Measurements from ENCODE around the gene NDUFA6. TPM values are rescaled to one million over a fixed set of nuclear protein-coding genes. Genes with fewer than 3 reads are reported as not detected.
A peak's percentile ranks its signal among the peaks of the same experiment; 100 is the strongest.

Gene NDUFA6
- total and polyA plus RNA-seq, 2 of the 13 experiments (the other 11 are each of a cell fraction or from before 2014, with no cell fraction given) = 68.5 to 87.8 TPM

DNA sequence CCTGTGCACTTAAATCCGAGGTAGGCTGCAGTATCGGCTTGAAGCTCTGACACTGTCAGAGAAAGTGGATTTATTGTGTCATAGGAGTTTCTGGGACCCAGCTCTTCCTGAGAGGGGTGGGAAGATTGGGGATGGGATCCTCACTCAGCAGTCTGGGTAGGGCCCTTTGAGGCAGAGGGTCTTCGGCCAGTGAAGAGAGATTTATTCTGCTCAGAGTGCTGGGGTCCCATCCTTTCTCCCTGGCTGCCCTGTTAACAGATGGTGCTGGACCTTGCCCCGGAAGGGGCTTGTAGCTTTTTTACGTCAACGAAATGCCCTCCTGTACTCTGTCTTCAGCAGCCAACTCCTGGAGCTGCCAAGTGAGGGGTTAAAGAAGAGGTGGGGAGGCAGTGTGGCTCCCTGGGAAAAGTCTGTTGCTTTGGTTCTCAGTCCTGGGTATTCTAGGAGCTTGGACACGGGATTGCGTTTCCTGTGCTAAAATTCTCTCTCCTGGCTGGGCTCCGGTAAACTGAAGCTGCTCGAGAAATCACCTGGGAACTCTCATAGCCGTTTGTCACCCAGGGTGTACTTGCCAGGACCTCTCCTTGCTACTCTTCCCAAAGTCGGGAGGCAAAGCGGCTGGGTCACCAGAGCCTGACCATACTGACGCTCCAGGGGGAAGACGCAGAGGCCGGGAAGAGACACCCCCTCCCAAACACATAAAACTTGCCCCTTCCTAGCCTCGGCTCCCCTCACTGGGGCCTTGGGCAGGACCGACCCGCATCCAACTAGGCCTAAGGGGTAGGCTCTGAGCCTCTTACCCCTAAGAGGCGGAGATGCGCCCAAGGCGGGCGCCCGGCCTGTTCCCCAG is 11.9 kb downstream of the NDUFA6 start (continued):
- TF ChIP-seq ZNF740 (CRISPR knock-in tag; IDR thresholded peaks at IDR 0.05) = no peak
- TF ChIP-seq SNAPC2 (CRISPR knock-in tag; IDR thresholded peaks at IDR 0.05) = no peak
- TF ChIP-seq BRD4 (CRISPR knock-in tag; IDR thresholded peaks at IDR 0.05) = peak; percentile 5; the same call in 1 of the 2 replicates
- TF ChIP-seq ZNF691 (CRISPR knock-in tag; IDR thresholded peaks at IDR 0.05; ENCODE audit: borderline replicate concordance, low read depth) = no peak
- no peak for TF ChIP-seq ZNF678 (CRISPR knock-in tag; IDR thresholded peaks at IDR 0.05)
- 0 out of 2 replicates have a peak, but pooled peaks have one; percentile 17 for TF ChIP-seq CCDC6 (CRISPR knock-in tag; IDR thresholded peaks at IDR 0.05)
- TF ChIP-seq, protein P1, sequence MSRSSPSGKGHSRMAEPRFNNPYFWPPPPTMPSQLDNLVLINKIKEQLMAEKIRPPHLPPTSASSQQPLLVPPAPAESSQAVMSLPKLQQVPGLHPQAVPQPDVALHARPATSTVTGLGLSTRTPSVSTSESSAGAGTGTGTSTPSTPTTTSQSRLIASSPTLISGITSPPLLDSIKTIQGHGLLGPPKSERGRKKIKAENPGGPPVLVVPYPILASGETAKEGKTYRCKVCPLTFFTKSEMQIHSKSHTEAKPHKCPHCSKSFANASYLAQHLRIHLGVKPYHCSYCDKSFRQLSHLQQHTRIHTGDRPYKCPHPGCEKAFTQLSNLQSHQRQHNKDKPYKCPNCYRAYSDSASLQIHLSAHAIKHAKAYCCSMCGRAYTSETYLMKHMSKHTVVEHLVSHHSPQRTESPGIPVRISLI (CRISPR knock-in tag; IDR thresholded peaks at IDR 0.05; ENCODE audit: borderline replicate concordance) = no peak
- peak; percentile 27; the same call in 1 of the 2 replicates for TF ChIP-seq ZMAT3 (CRISPR knock-in tag; conservative IDR thresholded peaks at IDR 0.05)
- TF ChIP-seq ZNF34 (CRISPR knock-in tag; IDR thresholded peaks at IDR 0.05; ENCODE audit: borderline replicate concordance) = no peak
- TF ChIP-seq, protein P2, sequence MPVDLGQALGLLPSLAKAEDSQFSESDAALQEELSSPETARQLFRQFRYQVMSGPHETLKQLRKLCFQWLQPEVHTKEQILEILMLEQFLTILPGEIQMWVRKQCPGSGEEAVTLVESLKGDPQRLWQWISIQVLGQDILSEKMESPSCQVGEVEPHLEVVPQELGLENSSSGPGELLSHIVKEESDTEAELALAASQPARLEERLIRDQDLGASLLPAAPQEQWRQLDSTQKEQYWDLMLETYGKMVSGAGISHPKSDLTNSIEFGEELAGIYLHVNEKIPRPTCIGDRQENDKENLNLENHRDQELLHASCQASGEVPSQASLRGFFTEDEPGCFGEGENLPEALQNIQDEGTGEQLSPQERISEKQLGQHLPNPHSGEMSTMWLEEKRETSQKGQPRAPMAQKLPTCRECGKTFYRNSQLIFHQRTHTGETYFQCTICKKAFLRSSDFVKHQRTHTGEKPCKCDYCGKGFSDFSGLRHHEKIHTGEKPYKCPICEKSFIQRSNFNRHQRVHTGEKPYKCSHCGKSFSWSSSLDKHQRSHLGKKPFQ (CRISPR knock-in tag; IDR thresholded peaks at IDR 0.05; ENCODE audit: insufficient replicate concordance) = no peak
- TF ChIP-seq NFYB (CRISPR knock-in tag; IDR thresholded peaks at IDR 0.05) = no peak
- no peak for TF ChIP-seq NRL (CRISPR knock-in tag; IDR thresholded peaks at IDR 0.05; ENCODE audit: borderline replicate concordance)
- TF ChIP-seq, protein P3, sequence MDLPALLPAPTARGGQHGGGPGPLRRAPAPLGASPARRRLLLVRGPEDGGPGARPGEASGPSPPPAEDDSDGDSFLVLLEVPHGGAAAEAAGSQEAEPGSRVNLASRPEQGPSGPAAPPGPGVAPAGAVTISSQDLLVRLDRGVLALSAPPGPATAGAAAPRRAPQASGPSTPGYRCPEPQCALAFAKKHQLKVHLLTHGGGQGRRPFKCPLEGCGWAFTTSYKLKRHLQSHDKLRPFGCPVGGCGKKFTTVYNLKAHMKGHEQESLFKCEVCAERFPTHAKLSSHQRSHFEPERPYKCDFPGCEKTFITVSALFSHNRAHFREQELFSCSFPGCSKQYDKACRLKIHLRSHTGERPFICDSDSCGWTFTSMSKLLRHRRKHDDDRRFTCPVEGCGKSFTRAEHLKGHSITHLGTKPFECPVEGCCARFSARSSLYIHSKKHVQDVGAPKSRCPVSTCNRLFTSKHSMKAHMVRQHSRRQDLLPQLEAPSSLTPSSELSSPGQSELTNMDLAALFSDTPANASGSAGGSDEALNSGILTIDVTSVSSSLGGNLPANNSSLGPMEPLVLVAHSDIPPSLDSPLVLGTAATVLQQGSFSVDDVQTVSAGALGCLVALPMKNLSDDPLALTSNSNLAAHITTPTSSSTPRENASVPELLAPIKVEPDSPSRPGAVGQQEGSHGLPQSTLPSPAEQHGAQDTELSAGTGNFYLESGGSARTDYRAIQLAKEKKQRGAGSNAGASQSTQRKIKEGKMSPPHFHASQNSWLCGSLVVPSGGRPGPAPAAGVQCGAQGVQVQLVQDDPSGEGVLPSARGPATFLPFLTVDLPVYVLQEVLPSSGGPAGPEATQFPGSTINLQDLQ (CRISPR knock-in tag; IDR thresholded peaks at IDR 0.05) = no peak
- no peak for TF ChIP-seq CEBPG (CRISPR knock-in tag; IDR thresholded peaks at IDR 0.05)
- TF ChIP-seq PHF8 (CRISPR knock-in tag; IDR thresholded peaks at IDR 0.05) = no peak
- TF ChIP-seq ZNF44 (CRISPR knock-in tag; IDR thresholded peaks at IDR 0.05) = no peak
- no peak for TF ChIP-seq MLLT10 (CRISPR knock-in tag; IDR thresholded peaks at IDR 0.05)
- no peak for TF ChIP-seq KMT2A (CRISPR knock-in tag; IDR thresholded peaks at IDR 0.05)
- no peak for TF ChIP-seq JUND (CRISPR knock-in tag; IDR thresholded peaks at IDR 0.05)
- TF ChIP-seq MTA3 (CRISPR knock-in tag; IDR thresholded peaks at IDR 0.05) = no peak
- TF ChIP-seq ZNF709 (CRISPR knock-in tag; IDR thresholded peaks at IDR 0.05) = no peak
- peak; percentile 33; the same call in 1 of the 2 replicates for TF ChIP-seq CREM (IDR thresholded peaks at IDR 0.05)
- TF ChIP-seq CREM (CRISPR knock-in tag; IDR thresholded peaks at IDR 0.05) = no peak
- no peak for TF ChIP-seq RCOR2 (CRISPR knock-in tag; IDR thresholded peaks at IDR 0.05)
- TF ChIP-seq ZNF335 (CRISPR knock-in tag; IDR thresholded peaks at IDR 0.05) = no peak

All from HepG2 (cell line).